LNCAP (cell line): ENCODE results near the gene GLMP.

ENCODE experiments used
- CTCF ChIP-seq: fragments of 450-650 bp; IDR thresholded peaks from 2 replicates; pipeline ENCODE4 v1.5.1; 2017; ENCODE audit warnings: mild to moderate bottlenecking

GLMP gene

GRCh38 chr1:156293895-156294294 lies 1.6 kb downstream of the GLMP start:
- TF ChIP-seq CTCF = no peak

DNA sequence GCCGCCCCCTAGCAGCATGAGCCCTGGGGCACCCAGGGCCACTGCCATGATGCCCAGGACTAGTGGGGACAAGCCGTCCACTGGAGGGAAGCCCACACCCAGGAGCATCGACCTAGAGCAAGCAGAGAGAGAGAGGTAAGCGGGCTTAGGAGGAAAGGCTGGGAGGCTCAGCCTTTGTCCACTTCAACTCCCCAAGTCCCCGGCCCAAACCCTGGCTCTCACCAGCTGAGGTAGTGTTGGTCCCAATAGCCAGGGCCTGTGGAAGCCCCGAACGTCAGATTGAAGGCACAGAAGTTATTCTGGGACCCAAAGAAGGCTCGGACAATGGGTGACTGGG lies 2.4 kb downstream of the GLMP start:
- TF ChIP-seq CTCF = no peak

DNA sequence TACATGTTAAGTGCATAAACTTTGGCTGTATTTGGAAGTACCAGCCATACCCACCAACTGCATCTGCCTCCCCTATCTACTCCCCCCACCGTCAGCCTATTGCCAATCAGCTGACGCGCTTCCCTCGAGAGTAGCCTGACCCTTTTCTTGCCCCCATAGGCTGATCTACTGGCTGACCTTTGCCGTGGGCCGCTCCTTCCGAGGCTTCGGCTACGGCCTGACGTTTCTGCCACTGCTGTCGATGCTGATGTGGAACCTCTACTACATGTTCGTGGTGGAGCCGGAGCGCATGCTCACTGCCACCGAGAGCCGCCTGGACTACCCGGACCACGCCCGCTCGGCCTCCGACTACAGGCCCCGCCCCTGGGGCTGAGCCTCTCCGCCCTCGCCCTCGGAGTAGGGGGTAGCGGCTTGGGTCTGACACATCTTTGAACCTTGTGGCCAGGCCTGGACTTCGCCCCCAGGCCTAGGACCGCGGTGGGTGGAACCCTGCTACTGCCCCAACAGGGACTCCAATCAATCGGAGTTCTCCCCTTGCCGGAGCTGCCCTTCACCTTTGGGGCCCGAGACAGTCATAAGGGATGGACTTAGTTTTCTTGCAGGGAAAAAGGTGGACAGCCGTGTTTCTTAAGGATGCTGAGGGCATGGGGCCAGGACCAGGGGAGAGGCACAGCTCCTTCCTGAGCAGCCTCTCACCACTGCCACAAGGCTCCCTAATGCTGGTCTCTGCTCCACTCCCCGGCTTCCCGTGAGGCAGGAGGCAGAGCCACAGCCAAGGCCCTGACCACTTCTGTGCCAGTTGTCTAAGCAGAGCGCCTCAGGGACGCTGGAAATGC lies 4.0 kb downstream of the GLMP start:
- TF ChIP-seq CTCF = no peak

DNA sequence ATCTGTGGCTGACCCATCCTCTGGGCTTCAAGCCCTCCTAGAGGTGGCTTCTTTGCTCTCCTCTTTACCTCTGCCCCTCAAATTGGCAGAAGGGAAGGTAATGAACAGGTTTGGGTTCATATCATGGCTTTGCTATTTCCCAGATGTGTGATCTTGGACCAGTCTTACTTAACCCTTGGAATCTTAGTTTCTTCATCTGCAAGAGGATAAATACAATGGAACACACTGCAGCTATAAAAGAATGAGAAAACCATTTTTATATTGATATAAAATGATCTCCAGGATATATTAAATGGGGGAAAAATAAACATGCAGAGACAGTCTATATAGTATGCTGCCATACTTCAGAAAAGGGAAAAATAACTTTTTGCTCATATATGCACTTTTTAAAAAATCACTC lies 5.6 kb downstream of the GLMP start:
- TF ChIP-seq CTCF = no peak

DNA sequence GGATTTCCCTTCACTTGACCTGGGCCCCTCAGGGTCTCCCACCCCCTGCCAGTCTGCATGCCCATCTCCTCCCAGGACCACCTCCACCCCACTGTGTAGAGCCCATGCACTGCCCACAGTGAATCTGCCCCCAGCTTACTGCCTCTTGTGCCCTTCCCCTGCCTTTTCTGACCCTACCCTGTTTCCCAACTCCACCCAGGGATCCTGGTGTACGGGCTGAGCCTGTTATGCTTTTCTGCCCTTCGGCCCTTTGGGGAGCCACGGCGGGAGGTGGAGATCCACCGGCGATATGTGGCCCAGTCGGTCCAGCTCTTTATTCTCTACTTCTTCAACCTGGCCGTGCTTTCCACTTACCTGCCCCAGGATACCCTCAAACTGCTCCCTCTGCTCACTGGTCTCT lies 9.4 kb downstream of the GLMP start:
- TF ChIP-seq CTCF = no peak

DNA sequence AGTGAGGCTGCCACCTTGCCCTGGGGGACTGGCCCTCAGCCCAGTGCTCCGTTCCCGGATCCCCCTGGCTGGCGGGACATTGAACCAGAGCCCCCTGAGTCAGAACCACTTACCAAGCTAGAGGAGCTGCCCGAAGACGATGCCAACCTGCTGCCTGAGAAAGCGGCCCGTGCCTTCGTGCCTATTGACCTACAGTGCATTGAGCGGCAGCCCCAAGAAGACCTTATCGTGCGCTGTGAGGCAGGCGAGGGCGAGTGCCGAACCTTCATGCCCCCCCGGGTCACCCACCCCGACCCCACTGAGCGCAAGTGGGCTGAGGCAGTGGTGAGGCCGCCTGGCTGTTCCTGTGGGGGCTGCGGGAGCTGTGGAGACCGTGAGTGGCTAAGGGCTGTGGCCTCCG lies 10.0 kb downstream of the GLMP start:
- TF ChIP-seq CTCF = no peak

- TF ChIP-seq CTCF = no peak
Observed at GRCh38 chr1:156284757-156285156, 10.7 kb downstream of the GLMP start.

GRCh38 chr1:156284112-156284511 lies 11.4 kb downstream of the GLMP start, which contains the start of gene TMEM79:
TSS of gene TMEM79 (plus strand) at chr1:156284325. CDS start at chr1:156285227, 902 bp downstream.
- no peak for TF ChIP-seq CTCF
